Lower leg skin (tissue), 4 donors: ENCODE data around the gene WIPF3. TPM values are rescaled to one million over a fixed set of nuclear protein-coding genes. Genes with fewer than 3 reads are reported as not detected.

Source experiments
- DNase-seq, 2 donors: peaks; one replicate each; pipeline ENCODE4 v3.0.0-alpha.2; 2019; ENCODE audit warnings: low spot score in 2 of 2
- H3K4me3 ChIP-seq: fragments of 200-600 bp; sonication (generic); 2 replicates; pipeline ENCODE4 v1.5.1; 2017; ENCODE audit warnings: mild to moderate bottlenecking, low read depth; ENCODE audit not compliant: poor library complexity, severe bottlenecking
- POLR2A ChIP-seq, 2 donors: fragments of 450-650 bp; IDR thresholded peaks; one replicate each; pipeline ENCODE4 v1.6.1; 2016 to 2017; ENCODE audit warnings: antibody characterized with exemption in 2 of 2, mild to moderate bottlenecking in 1 of 2, moderate library complexity in 1 of 2
- WGBS, 2 donors: methylation state at CpG; one replicate each; pipeline ENCODE4 v1.1.5; 2018; 5-methylcytosine and 5-hydroxymethylcytosine counted together
- intact Hi-C: fragments of 100-400 bp; cut with DNase I; formaldehyde crosslinking; loops from one replicate; pipeline ENCODE4 v1.15.0; 2023; ENCODE audit warnings: low total_unique reads
- total RNA-seq, 4 donors: library from RNA; depleted of rRNA; stranded (reverse); fragments of >200 nt; gene quantifications; one replicate each; pipeline ENCODE4 v1.1.0, GENCODE V29; 2016
- TF ChIP-seq, protein P1 (sequence below), 3 donors: fragments of 450-650 bp; IDR thresholded peaks; one replicate each; pipeline ENCODE4 v1.5.1; 2016; ENCODE audit warnings: antibody characterized with exemption in 3 of 3, mild to moderate bottlenecking in 3 of 3, moderate library complexity in 2 of 3

Gene WIPF3
- total RNA-seq, 4 donors from 2014 or later = 0.23 to 1.2 (median 0.82) TPM

DNA sequence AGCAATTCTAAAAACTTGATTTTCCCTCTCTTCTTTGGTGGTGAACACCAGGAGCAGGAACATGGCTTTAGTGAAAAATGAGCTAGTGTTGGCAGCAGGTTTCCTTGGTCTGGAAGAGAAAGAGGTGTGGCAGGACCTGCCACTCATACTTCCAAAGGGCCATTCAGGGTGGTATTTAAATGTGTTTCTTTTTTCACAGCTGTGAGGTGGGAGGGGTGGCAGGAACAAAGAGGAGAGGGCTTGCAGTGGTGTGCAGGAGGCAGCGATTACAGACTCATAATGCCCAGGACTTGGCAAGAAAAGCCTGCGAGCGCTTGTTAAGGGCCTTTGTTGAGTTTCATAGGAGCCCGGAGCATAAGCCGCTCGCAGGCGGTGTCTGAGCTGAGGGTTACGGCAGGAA, 36.8 kb downstream of the WIPF3 start:
- intact Hi-C loops = no loop called here
- no peak for TF ChIP-seq POLR2A (IDR thresholded peaks at IDR 0.05)
- TF ChIP-seq, protein P1, sequence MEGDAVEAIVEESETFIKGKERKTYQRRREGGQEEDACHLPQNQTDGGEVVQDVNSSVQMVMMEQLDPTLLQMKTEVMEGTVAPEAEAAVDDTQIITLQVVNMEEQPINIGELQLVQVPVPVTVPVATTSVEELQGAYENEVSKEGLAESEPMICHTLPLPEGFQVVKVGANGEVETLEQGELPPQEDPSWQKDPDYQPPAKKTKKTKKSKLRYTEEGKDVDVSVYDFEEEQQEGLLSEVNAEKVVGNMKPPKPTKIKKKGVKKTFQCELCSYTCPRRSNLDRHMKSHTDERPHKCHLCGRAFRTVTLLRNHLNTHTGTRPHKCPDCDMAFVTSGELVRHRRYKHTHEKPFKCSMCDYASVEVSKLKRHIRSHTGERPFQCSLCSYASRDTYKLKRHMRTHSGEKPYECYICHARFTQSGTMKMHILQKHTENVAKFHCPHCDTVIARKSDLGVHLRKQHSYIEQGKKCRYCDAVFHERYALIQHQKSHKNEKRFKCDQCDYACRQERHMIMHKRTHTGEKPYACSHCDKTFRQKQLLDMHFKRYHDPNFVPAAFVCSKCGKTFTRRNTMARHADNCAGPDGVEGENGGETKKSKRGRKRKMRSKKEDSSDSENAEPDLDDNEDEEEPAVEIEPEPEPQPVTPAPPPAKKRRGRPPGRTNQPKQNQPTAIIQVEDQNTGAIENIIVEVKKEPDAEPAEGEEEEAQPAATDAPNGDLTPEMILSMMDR (IDR thresholded peaks at IDR 0.05) = no peak
- DNase-seq = peak in 1 of 2 donors; percentile 43
- H3K4me3 ChIP-seq = no peak overlapping the region
- WGBS, 2 donors = 35 to 62% methylated on average over 8 of the region's 8 CpGs

DNA sequence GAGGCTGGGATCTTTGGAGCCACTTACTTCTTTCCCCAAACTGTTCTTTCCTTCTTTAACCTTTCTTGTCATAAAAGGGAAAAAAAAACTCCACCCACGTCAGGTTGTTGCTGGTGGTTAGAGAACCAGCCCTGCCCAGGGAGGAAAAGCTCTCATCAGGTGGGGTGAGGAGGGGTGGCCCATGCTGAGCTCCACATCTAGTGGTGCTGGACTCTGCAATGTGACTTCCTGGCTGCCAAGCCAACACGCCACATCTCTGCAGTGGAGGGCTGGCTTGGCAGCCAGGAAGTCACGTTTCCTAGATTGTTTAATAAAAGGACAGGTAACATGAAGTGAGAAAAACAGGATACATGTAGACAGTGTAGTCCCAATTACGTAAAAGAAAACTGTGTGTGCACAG, 37.4 kb downstream of the WIPF3 start:
- WGBS, 2 donors = 40 to 44% methylated on average over 4 of the region's 4 CpGs
- peak in 1 of 2 donors; percentile 42 for DNase-seq
- no peak for TF ChIP-seq POLR2A (IDR thresholded peaks at IDR 0.05)
- TF ChIP-seq, protein P1 (IDR thresholded peaks at IDR 0.05) = no peak
- intact Hi-C loops = no loop called here
- H3K4me3 ChIP-seq = no peak overlapping the region

DNA sequence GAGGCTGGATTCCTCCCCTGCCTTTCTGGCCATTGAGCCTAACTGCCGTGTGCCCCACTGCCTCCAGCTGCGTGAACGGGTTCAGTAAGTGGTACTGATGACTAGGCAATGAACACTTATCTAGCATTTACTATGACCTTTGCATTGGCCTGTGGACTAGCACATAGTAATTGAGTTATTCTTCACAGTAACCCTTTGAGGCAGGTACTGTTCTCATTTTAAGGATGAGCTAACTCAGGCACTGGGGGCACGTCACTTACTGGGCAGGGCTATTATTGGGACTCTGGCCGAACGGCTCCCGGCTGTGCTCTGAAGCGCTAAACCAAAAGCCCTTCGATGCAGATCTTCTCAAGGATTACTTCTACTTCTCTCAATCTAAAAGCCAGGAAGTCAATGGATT, 38.3 kb downstream of the WIPF3 start:
- no peak for TF ChIP-seq POLR2A (IDR thresholded peaks at IDR 0.05)
- TF ChIP-seq, protein P1 (IDR thresholded peaks at IDR 0.05) = no peak
- H3K4me3 ChIP-seq = no peak overlapping the region
- intact Hi-C loops = no loop called here
- peak in 1 of 2 donors; percentile 37 for DNase-seq
- 93 to 94% methylated on average over 9 of the region's 9 CpGs for WGBS, 2 donors

GRCh38 chr7:29847496-29847895, 41.2 kb downstream of the WIPF3 start:
- 89 to 94% methylated on average over 6 of the region's 6 CpGs for WGBS, 2 donors
- intact Hi-C loops = no loop called here
- DNase-seq = peak in 1 of 2 donors; percentile 31
- TF ChIP-seq, protein P1 (IDR thresholded peaks at IDR 0.05) = no peak
- TF ChIP-seq POLR2A (IDR thresholded peaks at IDR 0.05) = no peak
- H3K4me3 ChIP-seq = no peak overlapping the region

- H3K4me3 ChIP-seq = no peak overlapping the region
- 80 to 93% methylated on average over 3 of the region's 3 CpGs for WGBS, 2 donors
- intact Hi-C loops = no loop called here
- TF ChIP-seq POLR2A (IDR thresholded peaks at IDR 0.05) = no peak
- TF ChIP-seq, protein P1 (IDR thresholded peaks at IDR 0.05) = no peak
- peak in 1 of 2 donors; percentile 58 for DNase-seq
These were observed 41.6 kb downstream of the WIPF3 start for GRCh38 chr7:29847916-29848315.

DNA sequence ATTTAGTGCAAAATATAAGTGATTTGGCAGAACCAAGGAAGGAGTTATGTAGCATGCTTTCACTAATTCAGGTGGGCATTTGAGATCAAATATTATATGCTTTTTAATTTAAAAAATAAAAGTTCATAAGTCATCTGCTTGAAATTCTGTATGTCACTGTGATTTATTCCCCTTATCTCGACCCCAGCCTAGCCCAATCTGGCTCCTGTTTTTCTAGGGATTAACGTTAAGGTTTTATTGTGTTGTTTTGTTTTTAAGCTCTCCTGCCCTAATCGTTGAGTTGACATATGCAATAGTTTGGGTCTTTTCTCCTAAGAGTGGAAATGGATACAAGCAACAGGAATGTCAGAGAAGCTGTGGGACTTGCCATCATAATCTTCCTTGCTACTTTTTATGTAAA, 42.6 kb downstream of the WIPF3 start:
- no peak for TF ChIP-seq POLR2A (IDR thresholded peaks at IDR 0.05)
- WGBS, 2 donors = 70 to 75% methylated on average over 3 of the region's 3 CpGs
- H3K4me3 ChIP-seq = no peak overlapping the region
- peak in 1 of 2 donors; percentile 18 for DNase-seq
- intact Hi-C loops = no loop called here
